Measurements from ENCODE around the gene OR51B2.
"Not testable (repeated sequence)": the region's sequence is repeated elsewhere in the genome, so short reads cannot be mapped to it uniquely, and the experiment has no call there.

Gene OR51B2

DNA sequence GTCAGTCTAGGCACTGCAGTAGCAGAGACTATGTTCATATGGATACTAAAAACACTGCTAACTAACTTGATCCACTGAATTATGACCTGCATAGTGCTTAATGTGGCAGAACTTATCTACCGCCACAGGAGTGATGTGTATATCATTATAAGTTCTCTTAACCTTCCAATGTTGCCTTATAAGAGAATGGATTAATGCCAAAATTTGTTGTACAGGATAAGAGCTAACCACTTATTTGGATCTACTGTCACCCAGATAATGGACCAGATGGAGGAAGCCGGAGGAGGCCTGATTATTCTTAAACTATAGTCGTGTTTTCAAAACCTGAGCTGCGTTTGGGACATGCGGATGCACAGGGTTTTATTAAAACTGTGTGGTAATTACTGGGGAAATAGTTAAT, 20.5 kb downstream of the OR51B2 start:
- TF ChIP-seq, protein P1, sequence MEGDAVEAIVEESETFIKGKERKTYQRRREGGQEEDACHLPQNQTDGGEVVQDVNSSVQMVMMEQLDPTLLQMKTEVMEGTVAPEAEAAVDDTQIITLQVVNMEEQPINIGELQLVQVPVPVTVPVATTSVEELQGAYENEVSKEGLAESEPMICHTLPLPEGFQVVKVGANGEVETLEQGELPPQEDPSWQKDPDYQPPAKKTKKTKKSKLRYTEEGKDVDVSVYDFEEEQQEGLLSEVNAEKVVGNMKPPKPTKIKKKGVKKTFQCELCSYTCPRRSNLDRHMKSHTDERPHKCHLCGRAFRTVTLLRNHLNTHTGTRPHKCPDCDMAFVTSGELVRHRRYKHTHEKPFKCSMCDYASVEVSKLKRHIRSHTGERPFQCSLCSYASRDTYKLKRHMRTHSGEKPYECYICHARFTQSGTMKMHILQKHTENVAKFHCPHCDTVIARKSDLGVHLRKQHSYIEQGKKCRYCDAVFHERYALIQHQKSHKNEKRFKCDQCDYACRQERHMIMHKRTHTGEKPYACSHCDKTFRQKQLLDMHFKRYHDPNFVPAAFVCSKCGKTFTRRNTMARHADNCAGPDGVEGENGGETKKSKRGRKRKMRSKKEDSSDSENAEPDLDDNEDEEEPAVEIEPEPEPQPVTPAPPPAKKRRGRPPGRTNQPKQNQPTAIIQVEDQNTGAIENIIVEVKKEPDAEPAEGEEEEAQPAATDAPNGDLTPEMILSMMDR (IDR thresholded peaks at IDR 0.05) = no peak
- Histone ChIP-seq H2AFZ (no peak overlapping the region), H3K27ac (no peak overlapping the region), H3K79me2 (no peaks in the 10 kb centered on the region), H3K9ac (no peak overlapping the region), H3K4me1 (no peaks in the 10 kb centered on the region), H3K36me3 (ENCODE audit: control insufficient read depth, insufficient read depth, low read length) (no peaks in the 10 kb centered on the region), H3K4me3 (ENCODE audit: low read depth, low read length) (no peak overlapping the region), H3K27me3 (ENCODE audit: control insufficient read depth, insufficient read depth, low read length) (no peaks in the 10 kb centered on the region), H3K9me3 (ENCODE audit: control insufficient read depth, low read length) (no peaks in the 10 kb centered on the region), H3K4me2 (ENCODE audit: low read length) (no peak overlapping the region)

DNA sequence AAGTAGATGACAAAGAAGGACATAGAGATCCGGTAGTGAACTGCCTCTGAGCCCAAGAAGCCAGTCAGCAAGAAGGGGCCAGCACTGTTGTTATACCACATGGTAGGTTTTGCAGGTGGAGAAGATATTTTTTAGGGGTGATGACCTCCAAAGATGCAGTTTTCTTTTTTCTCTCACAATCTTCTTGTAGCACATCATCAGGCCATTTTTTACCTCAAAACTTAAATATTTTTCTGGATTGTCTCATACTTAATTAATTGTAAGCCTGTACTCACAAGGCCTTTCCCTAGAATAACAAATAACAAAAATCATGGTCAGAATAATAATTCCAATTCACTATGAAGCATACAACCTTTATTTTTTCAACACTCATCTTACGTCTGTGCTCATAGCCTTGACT, 22.3 kb downstream of the OR51B2 start, which contains the start of gene OR51B4:
Gene OR51B4 (minus strand): TSS at position 101 of the 400 bp plus-strand sequence. CDS start 0 bp downstream, at position 101.
- Histone ChIP-seq H3K4me1 (no peaks in the 10 kb centered on the region), H3K27ac (no peak within 1 kb of the TSS), H3K4me2 (ENCODE audit: low read length) (no peak within 1 kb of the TSS), H3K79me2 (no peaks in the 10 kb centered on the region), H3K4me3 (ENCODE audit: low read depth, low read length) (no peak within 1 kb of the TSS), H3K9ac (no peak within 1 kb of the TSS), H3K27me3 (ENCODE audit: control insufficient read depth, insufficient read depth, low read length) (no peaks in the 10 kb centered on the region), H2AFZ (no peak within 1 kb of the TSS), H3K9me3 (ENCODE audit: control insufficient read depth, low read length) (no peaks in the 10 kb centered on the region), H3K36me3 (ENCODE audit: control insufficient read depth, insufficient read depth, low read length) (no peaks in the 10 kb centered on the region)
- TF ChIP-seq, protein P1 (IDR thresholded peaks at IDR 0.05) = no peak

DNA sequence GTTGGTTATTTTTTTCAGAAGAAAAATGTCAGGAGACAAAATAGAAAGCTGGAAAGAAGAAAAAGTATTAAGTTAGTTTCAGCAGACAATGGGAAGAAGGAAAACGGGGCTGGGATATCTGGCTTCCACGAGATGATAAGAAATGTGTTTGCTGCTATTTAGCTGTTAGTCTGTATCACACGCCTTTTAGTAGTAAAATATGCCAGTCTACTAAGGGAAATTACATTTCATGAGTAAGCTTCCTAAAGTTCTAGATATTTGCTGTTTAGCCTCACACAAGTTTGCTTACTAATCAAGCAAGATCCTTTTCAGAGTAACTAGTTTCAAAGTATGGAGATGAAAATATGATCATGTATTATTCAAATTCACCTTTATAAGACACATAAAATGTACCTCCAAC, 23.8 kb downstream of the OR51B2 start:
- no peak overlapping the region for H3K27ac ChIP-seq
- no peaks in the 10 kb centered on the region for H3K79me2 ChIP-seq
- H3K9me3 ChIP-seq (ENCODE audit: control insufficient read depth, low read length) = no peaks in the 10 kb centered on the region
- TF ChIP-seq, protein P1 (IDR thresholded peaks at IDR 0.05) = no peak
- H2AFZ ChIP-seq = no peak overlapping the region
- H3K4me2 ChIP-seq (ENCODE audit: low read length) = no peak overlapping the region
- no peak overlapping the region for H3K4me3 ChIP-seq (ENCODE audit: low read depth, low read length)
- H3K36me3 ChIP-seq (ENCODE audit: control insufficient read depth, insufficient read depth, low read length) = no peaks in the 10 kb centered on the region
- no peaks in the 10 kb centered on the region for H3K4me1 ChIP-seq
- no peaks in the 10 kb centered on the region for H3K27me3 ChIP-seq (ENCODE audit: control insufficient read depth, insufficient read depth, low read length)
- H3K9ac ChIP-seq = no peak overlapping the region

DNA sequence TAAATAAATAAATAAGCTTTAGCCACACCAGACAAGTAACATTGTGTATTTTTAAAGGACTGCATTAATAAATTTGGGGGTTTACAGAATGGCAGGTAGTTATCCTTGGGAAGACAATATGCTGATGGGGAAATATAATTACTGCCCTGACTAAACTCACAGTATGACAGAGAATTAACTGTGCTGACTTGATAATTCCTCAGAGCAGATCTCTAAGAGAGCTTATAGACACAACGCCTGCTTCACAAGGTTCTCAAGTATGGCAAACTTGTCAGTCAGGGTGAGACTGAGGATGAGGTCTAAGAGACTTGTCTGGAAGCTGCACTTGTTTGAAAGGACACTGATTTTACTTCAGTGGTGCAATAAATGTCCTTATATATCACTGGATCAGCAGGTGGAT, 25.6 kb downstream of the OR51B2 start:
- Histone ChIP-seq H3K36me3 (ENCODE audit: control insufficient read depth, insufficient read depth, low read length) (no peaks in the 10 kb centered on the region), H3K27me3 (ENCODE audit: control insufficient read depth, insufficient read depth, low read length) (no peaks in the 10 kb centered on the region), H3K27ac (no peak overlapping the region), H3K4me2 (ENCODE audit: low read length) (no peak overlapping the region), H3K9ac (no peak overlapping the region), H3K9me3 (ENCODE audit: control insufficient read depth, low read length) (no peaks in the 10 kb centered on the region), H2AFZ (no peak overlapping the region), H3K79me2 (no peaks in the 10 kb centered on the region), H3K4me1 (no peaks in the 10 kb centered on the region), H3K4me3 (ENCODE audit: low read depth, low read length) (no peak overlapping the region)
- TF ChIP-seq, protein P1 (IDR thresholded peaks at IDR 0.05) = no peak

DNA sequence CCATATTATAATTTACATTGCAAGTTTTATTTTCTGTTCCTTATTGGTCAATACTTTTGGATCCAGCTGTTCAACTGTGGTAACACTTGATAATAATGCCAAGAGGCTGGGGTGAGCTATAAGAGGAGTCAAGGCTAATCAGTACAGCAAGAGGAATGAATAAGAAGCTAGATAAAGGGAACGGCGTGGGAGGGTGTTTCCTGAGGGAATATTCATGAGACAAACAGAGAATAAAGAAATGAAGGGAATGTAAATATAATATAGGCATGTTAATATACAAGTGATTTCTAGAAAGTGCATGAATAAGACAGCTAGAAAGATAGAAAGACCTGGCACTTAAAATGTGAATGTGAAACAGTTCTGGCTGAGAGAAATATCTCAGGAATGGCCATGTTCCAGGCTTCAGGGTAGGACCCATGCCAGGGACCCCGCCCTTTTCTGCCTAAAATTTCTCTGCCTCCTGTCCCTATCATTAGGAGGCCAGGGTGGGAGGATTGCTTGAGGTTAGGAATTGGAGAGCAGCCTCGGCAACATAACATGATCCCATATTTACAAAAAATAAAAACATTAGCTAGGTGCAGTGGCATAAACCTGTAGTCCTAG, 26.3 kb downstream of the OR51B2 start:
- no peak overlapping the region for H3K9ac ChIP-seq
- TF ChIP-seq, protein P1 (IDR thresholded peaks at IDR 0.05) = no peak
- no peaks in the 10 kb centered on the region for H3K4me1 ChIP-seq
- H2AFZ ChIP-seq = no peak overlapping the region
- no peak overlapping the region for H3K27ac ChIP-seq
- H3K4me3 ChIP-seq (ENCODE audit: low read depth, low read length) = no peak overlapping the region
- no peaks in the 10 kb centered on the region for H3K36me3 ChIP-seq (ENCODE audit: control insufficient read depth, insufficient read depth, low read length)
- H3K4me2 ChIP-seq (ENCODE audit: low read length) = no peak overlapping the region
- H3K27me3 ChIP-seq (ENCODE audit: control insufficient read depth, insufficient read depth, low read length) = no peaks in the 10 kb centered on the region
- no peaks in the 10 kb centered on the region for H3K79me2 ChIP-seq
- H3K9me3 ChIP-seq (ENCODE audit: control insufficient read depth, low read length) = no peaks in the 10 kb centered on the region

DNA sequence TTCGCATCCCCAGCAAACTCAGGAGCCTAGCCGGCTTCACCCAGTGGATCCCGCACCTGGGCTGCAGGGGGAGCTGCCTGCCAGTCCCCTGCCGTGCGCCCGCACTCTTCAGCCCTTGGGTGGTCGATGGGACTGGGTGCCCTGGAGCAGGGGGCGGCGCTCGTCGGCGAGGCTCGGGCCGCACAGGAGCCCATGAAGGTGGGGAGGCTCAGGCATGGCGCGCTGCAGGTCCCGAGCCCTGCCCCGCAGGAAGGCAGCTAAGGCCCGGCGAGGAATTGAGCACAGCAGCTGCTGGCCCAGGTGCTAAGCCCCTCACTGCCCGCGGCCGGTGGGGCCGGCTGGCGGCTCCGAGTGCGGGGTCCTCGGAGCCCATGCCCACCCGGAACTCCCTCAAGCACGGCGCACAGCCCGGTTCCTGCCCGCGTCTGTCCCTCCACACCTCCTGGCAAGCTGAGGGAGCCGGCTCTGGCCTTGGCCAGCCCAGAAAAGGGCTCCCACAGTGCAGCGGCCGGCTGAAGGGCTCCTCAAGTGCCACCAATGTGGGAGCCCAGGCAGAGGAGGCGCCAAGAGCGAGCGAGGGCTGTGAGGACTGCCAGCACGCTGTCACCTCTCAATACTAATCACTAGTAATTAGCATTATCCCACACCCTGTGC, 29.6 kb downstream of the OR51B2 start:
- not testable (repeated sequence) for H2AFZ ChIP-seq; H3K27me3 ChIP-seq (ENCODE audit: control insufficient read depth, insufficient read depth, low read length); H3K4me1 ChIP-seq; H3K9me3 ChIP-seq (ENCODE audit: control insufficient read depth, low read length); H3K36me3 ChIP-seq (ENCODE audit: control insufficient read depth, insufficient read depth, low read length); H3K27ac ChIP-seq; H3K9ac ChIP-seq; H3K79me2 ChIP-seq; H3K4me2 ChIP-seq (ENCODE audit: low read length); H3K4me3 ChIP-seq (ENCODE audit: low read depth, low read length)

Measured in parathyroid adenoma (tissue), 2 donors.